ENCODE measurements around the gene NARF. TPM values are rescaled to one million over a fixed set of nuclear protein-coding genes. Genes with fewer than 3 reads are reported as not detected.

Gene NARF
- total RNA-seq, 4 donors from 2014 or later: 47.5 to 69.7 (median 48.7) TPM

DNA sequence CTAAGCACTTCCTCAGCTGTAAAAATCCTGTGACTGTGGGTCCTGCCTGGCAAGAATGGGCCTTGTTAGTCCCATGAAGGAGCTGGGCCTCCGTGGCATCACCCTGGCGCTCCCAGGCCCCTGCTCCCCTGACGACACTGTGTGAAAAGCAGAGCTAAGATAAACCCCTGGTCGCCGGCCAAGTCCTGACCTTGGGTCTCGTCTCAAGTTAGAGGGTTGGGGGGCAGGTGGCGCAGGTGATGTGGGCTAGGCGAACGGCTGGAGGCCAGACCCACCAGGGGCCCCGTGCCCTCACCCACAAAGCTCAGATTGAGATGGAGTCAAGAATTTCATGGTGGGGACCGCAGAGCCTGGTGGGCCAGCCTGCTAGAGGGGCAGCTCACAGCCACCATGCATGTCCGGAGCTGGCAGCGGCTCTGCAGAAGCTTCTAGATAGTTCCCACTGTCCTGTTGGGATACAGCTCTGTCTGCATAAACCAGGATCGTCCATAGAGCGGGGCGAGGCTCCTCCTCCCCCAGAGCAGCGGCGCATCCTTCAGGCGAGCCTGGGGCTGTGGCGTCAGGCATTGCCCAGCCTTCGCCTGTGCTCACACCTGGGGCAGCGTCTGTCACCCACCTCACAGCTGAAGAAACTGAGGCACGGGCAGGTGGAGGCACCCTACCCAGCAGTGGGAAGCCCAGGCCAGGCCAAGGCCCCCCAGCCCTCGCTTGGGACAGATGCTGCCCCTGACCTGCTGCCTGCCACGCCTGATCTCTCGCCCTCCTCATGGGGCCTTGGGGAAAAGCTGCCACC lies 19.9 kb upstream of the NARF start:
- 80 to 92% methylated on average over 2 to 18 of the region's 26 CpGs for WGBS, 2 donors
- intact Hi-C loops (cut with DNase I): no loop called here
- no peak overlapping the region for H3K4me3 ChIP-seq (replicated peaks in 1 of 3)
- peaks cover 0 to 20% of the 10 kb centered on the region in 2 donors for H3K4me1 ChIP-seq
- H3K27ac ChIP-seq: no peak overlapping the region
- no peak for DNase-seq
- H3K27me3 ChIP-seq: no peaks in the 10 kb centered on the region
- peaks cover 0 to 9% of the 10 kb centered on the region in 2 donors for H3K36me3 ChIP-seq
- H3K9me3 ChIP-seq: no peaks in the 10 kb centered on the region
- TF ChIP-seq, protein P1, sequence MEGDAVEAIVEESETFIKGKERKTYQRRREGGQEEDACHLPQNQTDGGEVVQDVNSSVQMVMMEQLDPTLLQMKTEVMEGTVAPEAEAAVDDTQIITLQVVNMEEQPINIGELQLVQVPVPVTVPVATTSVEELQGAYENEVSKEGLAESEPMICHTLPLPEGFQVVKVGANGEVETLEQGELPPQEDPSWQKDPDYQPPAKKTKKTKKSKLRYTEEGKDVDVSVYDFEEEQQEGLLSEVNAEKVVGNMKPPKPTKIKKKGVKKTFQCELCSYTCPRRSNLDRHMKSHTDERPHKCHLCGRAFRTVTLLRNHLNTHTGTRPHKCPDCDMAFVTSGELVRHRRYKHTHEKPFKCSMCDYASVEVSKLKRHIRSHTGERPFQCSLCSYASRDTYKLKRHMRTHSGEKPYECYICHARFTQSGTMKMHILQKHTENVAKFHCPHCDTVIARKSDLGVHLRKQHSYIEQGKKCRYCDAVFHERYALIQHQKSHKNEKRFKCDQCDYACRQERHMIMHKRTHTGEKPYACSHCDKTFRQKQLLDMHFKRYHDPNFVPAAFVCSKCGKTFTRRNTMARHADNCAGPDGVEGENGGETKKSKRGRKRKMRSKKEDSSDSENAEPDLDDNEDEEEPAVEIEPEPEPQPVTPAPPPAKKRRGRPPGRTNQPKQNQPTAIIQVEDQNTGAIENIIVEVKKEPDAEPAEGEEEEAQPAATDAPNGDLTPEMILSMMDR (IDR thresholded peaks at IDR 0.05): no peak
- TF ChIP-seq POLR2A (IDR thresholded peaks at IDR 0.05): no peak

DNA sequence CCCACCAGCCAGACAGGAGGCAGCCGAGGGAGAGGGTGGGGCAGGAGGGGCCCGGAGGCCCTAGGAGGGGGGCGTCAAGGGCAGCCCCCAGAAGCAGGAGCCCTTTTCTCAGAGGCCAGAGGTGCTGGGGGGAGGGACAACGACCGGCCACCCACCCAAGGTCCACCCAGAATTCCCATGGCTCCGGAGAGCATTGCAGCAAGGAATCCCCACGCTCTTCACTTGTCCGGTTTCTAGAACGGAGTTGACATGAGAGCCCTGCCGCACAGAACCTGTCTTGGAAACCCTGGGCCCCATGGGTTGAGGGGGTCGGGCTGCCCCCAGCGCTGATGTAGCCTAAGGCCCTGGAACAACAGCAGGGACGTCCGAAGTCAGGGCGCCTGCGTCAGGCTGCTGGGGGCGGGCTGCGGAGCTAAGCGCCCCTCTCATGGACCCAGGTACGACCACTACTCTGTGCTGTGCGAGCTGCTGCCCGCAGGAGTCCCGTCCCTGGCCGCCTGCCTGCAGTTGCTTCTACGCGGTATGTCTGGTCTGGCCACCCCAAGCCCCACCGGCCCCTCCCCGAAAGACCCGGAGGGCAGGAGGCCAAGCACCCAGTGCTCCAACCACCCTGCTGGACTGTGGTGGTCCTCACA lies 19.2 kb upstream of the NARF start:
- no peak for DNase-seq
- TF ChIP-seq, protein P1 (IDR thresholded peaks at IDR 0.05): no peak
- no peak for TF ChIP-seq POLR2A (IDR thresholded peaks at IDR 0.05)
- WGBS, 2 donors: 83 to 88% methylated on average over 7 to 20 of the region's 29 CpGs
- Histone ChIP-seq H3K36me3 (peaks cover 0 to 9% of the 10 kb centered on the region in 2 donors), H3K4me1 (peaks cover 0 to 20% of the 10 kb centered on the region in 2 donors), H3K9me3 (no peaks in the 10 kb centered on the region), H3K27me3 (no peaks in the 10 kb centered on the region), H3K4me3 (replicated peaks in 1 of 3) (no peak overlapping the region), H3K27ac (no peak overlapping the region)
- intact Hi-C loops (cut with DNase I): no loop called here

DNA sequence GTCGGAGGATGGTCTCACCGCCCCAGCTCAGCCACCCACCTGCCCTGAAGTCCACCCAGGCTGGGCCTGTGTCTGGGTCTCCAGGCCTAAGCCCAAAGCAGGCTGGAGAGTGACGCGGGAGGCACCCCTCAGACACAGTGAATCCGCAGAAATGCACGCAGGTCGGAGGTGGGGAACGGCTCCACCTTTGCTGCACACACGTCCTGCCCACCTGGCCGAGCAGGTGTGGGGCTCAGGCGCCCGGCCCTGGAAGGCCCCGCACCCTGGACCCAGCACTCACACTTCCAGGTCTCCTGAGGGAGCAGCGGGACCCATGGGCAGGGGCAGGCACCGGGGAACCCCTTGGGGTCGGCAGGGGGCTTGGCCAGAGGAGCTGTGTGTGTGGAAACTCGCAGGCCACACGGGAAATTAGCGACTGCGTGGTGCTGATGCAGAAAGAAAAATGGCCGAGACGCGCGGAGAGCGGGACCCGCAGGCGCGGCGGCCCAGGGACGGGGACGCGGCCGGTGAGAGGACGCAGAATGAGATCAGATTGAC lies 18.6 kb upstream of the NARF start:
- DNase-seq: no peak
- Histone ChIP-seq H3K9me3 (no peaks in the 10 kb centered on the region), H3K4me3 (replicated peaks in 1 of 3) (no peak overlapping the region), H3K27me3 (no peaks in the 10 kb centered on the region), H3K27ac (no peak overlapping the region), H3K4me1 (peaks cover 0 to 20% of the 10 kb centered on the region in 2 donors), H3K36me3 (peaks cover 0 to 9% of the 10 kb centered on the region in 2 donors)
- TF ChIP-seq, protein P1 (IDR thresholded peaks at IDR 0.05): no peak
- TF ChIP-seq POLR2A (IDR thresholded peaks at IDR 0.05): no peak
- 96% methylated on average over 21 to 33 of the region's 34 CpGs for WGBS, 2 donors
- intact Hi-C loops (cut with DNase I): no loop called here

DNA sequence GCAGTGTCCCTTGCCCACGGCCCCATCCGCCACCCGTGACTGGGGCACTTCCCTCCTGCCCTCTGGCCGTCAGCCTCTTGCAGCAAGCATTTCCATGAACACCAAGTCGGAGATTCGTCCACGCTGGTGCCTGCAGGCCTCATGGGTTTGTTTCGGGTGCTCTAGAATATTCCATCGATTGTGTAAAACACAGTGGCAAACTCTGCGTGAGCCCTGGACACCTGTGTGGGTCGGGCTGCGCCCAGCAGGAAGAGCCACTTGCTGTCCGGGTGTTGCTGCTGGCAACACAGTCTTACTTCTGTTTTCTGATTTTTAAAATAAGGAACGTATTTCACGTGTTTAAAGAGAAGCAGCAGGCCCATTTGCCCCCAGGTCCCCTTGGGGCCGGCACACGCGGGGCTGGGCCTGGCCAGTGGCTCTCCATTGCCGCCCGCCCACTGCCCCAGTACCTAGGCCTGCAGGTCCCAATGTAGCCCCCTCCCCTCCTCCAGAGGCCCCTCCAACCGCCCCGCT lies 18.0 kb upstream of the NARF start:
- DNase-seq: no peak
- 89% methylated on average over 22 of the region's 22 CpGs for WGBS, 2 donors
- Histone ChIP-seq H3K4me1 (peaks cover 0 to 22% of the 10 kb centered on the region in 2 donors), H3K9me3 (no peaks in the 10 kb centered on the region), H3K36me3 (peaks cover 0 to 9% of the 10 kb centered on the region in 2 donors), H3K27ac (no peak overlapping the region), H3K4me3 (replicated peaks in 1 of 3) (no peak overlapping the region), H3K27me3 (no peaks in the 10 kb centered on the region)
- TF ChIP-seq POLR2A (IDR thresholded peaks at IDR 0.05): no peak
- TF ChIP-seq, protein P1 (IDR thresholded peaks at IDR 0.05): no peak
- intact Hi-C loops (cut with DNase I): no loop called here
